GM13977 (cell line): Measurements from ENCODE around the gene CFAP58.

Experiments used
- DNase-seq: peaks from one replicate; pipeline ENCODE4 v3.0.0; 2012; ENCODE audit warnings: low spot score
- CTCF ChIP-seq: IDR thresholded peaks from 2 replicates; pipeline ENCODE4 v1.5.1; 2012; ENCODE audit warnings: mild to moderate bottlenecking, control low read depth; ENCODE audit not compliant: insufficient read depth; ENCODE audit errors: extremely low read depth, missing control alignments
- in situ Hi-C: fragments of 300-500 bp; cut with MboI; formaldehyde crosslinking; loops from one replicate; pipeline ENCODE4 v1.12.0; 2022; ENCODE audit warnings: low sequenced_read_pairs, low pct_unique_long_range_greater_than_20kb, mixed read lengths, inconsistent platforms; ENCODE audit not compliant: unreplicated experiment

CFAP58 gene

DNA sequence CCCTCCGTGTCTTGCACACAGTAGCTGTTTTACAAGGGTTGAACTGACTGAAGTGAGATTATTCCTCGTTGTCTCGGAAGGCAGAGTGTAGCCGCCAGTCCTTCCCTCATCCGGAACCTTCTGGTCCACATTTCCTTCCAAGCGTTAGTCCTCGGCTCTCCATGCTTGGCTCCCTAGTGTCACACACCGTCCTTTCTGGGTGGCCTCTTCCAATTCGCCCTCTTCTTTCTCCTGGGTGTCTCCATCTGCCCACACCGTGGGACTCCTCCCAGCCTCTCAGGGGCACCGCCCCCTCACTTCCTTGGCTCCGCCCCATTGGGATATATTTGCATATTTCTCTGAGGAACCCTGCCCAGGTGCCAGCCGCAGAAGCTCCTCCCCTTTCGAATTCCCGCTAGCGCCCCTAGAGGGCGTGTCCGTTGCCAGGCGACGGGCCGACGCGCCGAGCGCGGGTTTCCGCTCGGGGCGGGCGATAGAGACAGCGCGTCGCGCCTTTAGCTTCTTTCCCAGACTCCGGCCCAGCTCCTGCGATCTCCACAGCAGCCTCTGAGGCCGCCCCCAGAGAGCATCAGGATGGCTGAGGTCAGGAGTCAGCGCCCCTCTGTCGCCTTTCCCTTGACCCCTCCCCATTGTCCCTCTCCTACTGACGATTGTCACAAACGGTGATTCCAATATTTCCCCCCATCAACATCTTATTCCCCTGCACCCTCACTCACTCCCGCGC is at the start of gene CFAP58:
Gene CFAP58 (plus strand): TSS at position 509 of the 724 bp plus-strand sequence. CDS start 65 bp downstream, at position 574.
- peak; percentile 60 for TF ChIP-seq CTCF
- in situ Hi-C loops: no loop called here

GRCh38 chr10:104304356-104304745 is 49.3 kb upstream of the CFAP58 start:
- in situ Hi-C loops: no loop called here
- no peak for DNase-seq
- TF ChIP-seq CTCF: no peak

More for the DNA sequence above, at the start of gene CFAP58:
- peak; percentile 76 for DNase-seq

DNA sequence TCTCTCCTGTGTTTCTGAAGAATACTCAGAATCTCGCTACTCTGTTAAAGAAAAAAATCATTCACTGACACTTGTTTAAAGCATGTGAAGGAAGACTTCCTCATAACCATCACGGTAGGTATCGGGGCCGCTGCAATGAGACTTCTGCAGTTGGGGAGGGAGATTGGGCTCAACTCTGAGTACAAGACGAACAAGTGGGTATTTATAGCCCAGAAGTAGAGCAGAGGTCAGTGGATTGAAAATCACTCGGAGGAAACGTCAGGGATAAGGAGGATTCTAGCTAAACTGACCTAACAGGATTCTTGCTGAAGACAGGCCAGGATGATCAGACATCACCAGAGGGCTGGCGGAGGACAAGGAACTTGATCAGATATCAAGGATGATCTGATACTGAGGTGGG is 48.7 kb upstream of the CFAP58 start:
- in situ Hi-C loops: no loop called here
- DNase-seq: no peak
- TF ChIP-seq CTCF: no peak

GRCh38 chr10:104306897-104307296 is 46.7 kb upstream of the CFAP58 start:
- no peak for TF ChIP-seq CTCF
- no peak for DNase-seq
- in situ Hi-C loops: no loop called here

DNA sequence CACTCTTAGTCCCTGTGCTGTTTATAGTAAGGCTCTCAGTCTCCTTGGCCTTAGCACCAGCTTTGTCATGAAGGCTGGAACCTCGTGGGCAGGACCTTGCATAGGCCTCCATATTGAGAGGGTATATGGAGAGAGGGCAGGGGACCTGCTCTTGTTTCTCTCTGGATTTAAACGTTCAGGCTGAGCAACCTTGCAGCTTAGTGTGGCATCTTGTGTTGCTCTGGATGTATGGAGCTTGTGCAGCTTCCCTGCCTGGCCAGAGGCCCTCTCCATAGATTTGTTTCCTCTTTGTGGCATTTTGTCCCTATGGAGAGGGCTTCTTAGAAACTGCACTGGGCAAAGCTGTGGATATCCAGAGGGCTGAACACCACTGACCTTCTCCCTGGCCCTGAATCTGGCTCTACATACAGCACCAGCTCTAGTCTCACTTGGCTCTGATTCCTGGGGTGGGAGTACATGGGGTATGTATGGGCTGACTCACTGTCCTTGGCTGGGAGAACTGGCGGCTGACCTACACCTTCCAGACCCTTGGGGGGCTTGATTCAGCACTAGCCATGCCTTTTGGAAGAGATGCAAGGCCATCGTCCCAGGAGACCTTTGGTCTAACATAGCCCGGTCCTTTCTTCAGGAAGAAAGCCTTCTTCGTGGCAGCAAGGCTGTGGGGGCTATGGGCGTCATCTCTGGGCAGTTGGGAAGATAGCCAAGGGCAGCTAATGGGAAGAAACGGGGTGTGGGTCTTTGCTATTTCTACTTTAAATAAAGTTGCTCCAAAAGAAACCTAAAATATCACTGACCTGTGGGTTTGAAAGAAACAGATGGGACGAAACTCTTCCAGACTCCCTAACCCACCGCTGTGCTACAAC is 45.8 kb upstream of the CFAP58 start:
- no peak for DNase-seq
- in situ Hi-C loops: no loop called here
- no peak for TF ChIP-seq CTCF

DNA sequence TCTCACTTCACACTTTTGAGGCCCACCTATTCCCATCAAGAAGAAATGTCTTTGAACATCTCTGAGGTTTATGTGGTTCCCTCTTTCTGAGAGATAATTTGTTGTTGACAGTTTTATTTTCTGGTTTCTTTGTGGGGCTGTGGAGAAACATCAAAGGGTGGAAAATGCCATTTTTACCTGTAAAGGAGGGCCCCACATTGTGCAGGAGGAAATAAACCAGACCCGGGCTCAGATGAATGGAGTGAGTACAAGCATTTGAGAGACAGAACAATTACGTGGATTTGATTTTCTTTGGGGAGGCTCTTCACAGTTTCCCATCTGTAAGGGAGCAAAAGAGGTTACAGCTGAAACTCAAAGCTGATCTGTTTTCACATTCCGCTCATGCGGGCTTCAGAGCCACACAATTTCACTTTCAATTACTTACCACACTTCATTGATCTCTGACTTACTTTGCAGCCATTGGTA is 45.2 kb upstream of the CFAP58 start:
- TF ChIP-seq CTCF: no peak
- DNase-seq: peak; percentile 76
- in situ Hi-C loops: no loop called here
